Lung (tissue), 12 donors: ENCODE measurements around the gene TRAPPC13. TPM values are rescaled to one million over a fixed set of nuclear protein-coding genes. Genes with fewer than 3 reads are reported as not detected.

Experiments
- ATAC-seq: fragments of 200-7000 bp; cut with Tn5 transposase; one replicate; pipeline ENCODE4 v1.9.1; 2020; ENCODE audit warnings: moderate number of reproducible peaks; ENCODE audit not compliant: insufficient read depth, low FRiP score
- DNase-seq, 3 donors: peaks; one replicate each; pipeline ENCODE4 v3.0.0-alpha.2; 2013 to 2017
- H3K27ac ChIP-seq, 2 donors: one replicate each; pipeline ENCODE4 v1.5.1; 2013; ENCODE audit warnings: mild to moderate bottlenecking in 2 of 2, moderate library complexity in 2 of 2, control low read depth in 1 of 2, inconsistent platforms in 1 of 2, low read depth in 1 of 2, low read length in 1 of 2
- H3K27me3 ChIP-seq, 3 donors: one replicate each; pipeline ENCODE4 v1.5.1; 2013; ENCODE audit warnings: low read length in 2 of 3; ENCODE audit not compliant: control insufficient read depth in 3 of 3, insufficient read depth in 3 of 3
- H3K36me3 ChIP-seq, 4 donors: one replicate each; pipeline ENCODE4 v1.5.1; 2013; ENCODE audit warnings: low read length in 4 of 4, mild to moderate bottlenecking in 1 of 4, moderate library complexity in 1 of 4; ENCODE audit not compliant: control insufficient read depth in 4 of 4, insufficient read depth in 4 of 4
- H3K4me1 ChIP-seq, 5 donors: one replicate each; pipeline ENCODE4 v1.5.1; 2013; ENCODE audit warnings: low read length in 5 of 5, mild to moderate bottlenecking in 2 of 5, moderate library complexity in 1 of 5; ENCODE audit not compliant: control insufficient read depth in 5 of 5, insufficient read depth in 5 of 5
- H3K4me3 ChIP-seq: one replicate; pipeline ENCODE4 v1.5.1; 2013; ENCODE audit warnings: mild to moderate bottlenecking, control low read depth, moderate library complexity
- H3K9ac ChIP-seq, 2 donors: one replicate each; pipeline ENCODE4 v1.5.1; 2013; ENCODE audit warnings: low read length in 2 of 2, control low read depth in 1 of 2; ENCODE audit not compliant: insufficient read depth in 1 of 2
- H3K9me3 ChIP-seq, 4 donors: one replicate each; pipeline ENCODE4 v1.5.1; 2013; ENCODE audit warnings: low read length in 3 of 4, mild to moderate bottlenecking in 1 of 4, moderate library complexity in 1 of 4; ENCODE audit not compliant: control insufficient read depth in 4 of 4, insufficient read depth in 3 of 4
- CTCF ChIP-seq: IDR thresholded peaks from 2 replicates; pipeline ENCODE4 v1.5.1; 2012; ENCODE audit warnings: mild to moderate bottlenecking; ENCODE audit errors: control extremely low read depth, extremely low read depth
- WGBS, 2 donors: extraction: QIAGEN DNeasy Blood & Tissue Kit; methylation state at CpG; one replicate each; pipeline ENCODE4 v1.1.7; 2013; 5-methylcytosine and 5-hydroxymethylcytosine counted together
- polyA plus RNA-seq, 2 donors: library from polyadenylated mRNA; stranded (reverse); fragments of 200-250 nt; gene quantifications; one replicate each; pipeline ENCODE4 v1.2.1, GENCODE V29; 2013
- total RNA-seq, 2 donors: library from RNA; depleted of rRNA in 1 of 2; stranded (reverse); fragments of >200 nt in 1 of 2; gene quantifications; one replicate each; pipeline ENCODE4 v1.2.1, GENCODE V29; 2014 to 2021
- donor health status: control.
- donor health status: control.
- donor health status: Bipolar disorder and iron deficiency.
- donor health status: healthy.
- donor health status: DM: yes; HTN: yes; CAD: no.

The TRAPPC13 gene
- total and polyA plus RNA-seq, 4 donors, result 13.3 to 42.0 (median 17.0) TPM

- Histone ChIP-seq H3K27me3 (no peaks in the 10 kb centered on the region), H3K4me3 (no peak overlapping the region), H3K27ac (no peak overlapping the region), H3K9ac (no peak overlapping the region), H3K9me3 (no peaks in the 10 kb centered on the region), H3K4me1 (peaks cover 0 to 2% (median 0%) of the 10 kb centered on the region in 5 donors), H3K36me3 (peaks cover 0 to 5% (median 2%) of the 10 kb centered on the region in 4 donors)
- no peak for TF ChIP-seq CTCF
- peak in 1 of 3 donors; percentile 5 for DNase-seq
- ATAC-seq, result no peak
Observed at GRCh38 chr5:65696892-65697291, 72.1 kb downstream of the TRAPPC13 start.

DNA sequence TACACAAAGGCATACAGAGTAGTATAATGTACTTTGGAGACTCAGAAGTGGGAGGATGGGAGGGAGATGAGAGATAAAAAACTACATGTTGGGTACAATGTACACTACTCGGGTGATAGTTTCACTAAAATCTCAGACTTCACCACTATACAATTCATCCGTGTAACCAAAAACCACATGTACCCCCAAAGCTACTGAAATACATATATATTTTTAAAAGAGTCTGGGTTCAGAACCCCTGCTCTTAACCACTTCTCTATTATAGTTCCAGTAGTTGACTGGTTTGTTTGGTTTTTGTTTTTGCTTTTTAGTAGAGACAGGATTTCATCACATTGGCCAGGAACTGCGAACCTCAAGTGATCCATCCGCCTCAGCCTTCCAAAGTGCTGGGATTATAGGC lies 74.5 kb downstream of the TRAPPC13 start:
- H3K9ac ChIP-seq, result no peak overlapping the region
- no peak overlapping the region for H3K27ac ChIP-seq
- WGBS, 2 donors, result 89 to 95% methylated on average over 4 of the region's 4 CpGs
- H3K4me3 ChIP-seq, result no peak overlapping the region
- DNase-seq (no peak), ATAC-seq (no peak)
- H3K27me3 ChIP-seq, result no peaks in the 10 kb centered on the region
- no peak for TF ChIP-seq CTCF
- H3K9me3 ChIP-seq, result no peaks in the 10 kb centered on the region
- peaks cover 0 to 2% (median 0%) of the 10 kb centered on the region in 5 donors for H3K4me1 ChIP-seq
- H3K36me3 ChIP-seq, result peaks cover 0 to 5% (median 2%) of the 10 kb centered on the region in 4 donors

DNA sequence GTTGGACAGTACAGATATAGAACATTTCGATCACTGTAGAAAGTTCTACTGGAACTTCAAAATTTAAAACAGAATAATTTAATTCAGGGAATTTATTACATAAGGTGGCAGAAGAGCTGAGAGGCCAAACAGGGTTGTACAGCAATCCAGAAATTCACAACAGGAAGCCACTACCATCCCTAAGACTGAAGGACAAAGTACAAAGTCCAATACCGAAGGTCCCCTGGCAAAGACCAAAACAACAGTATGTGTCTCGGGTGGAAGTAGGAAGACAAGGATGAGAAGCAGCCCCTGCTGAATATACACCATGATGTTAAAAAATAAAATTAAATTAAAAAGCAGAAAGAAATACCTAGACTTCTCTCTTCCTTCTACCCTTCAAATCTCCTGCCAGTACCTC lies 77.2 kb downstream of the TRAPPC13 start:
- Histone ChIP-seq H3K4me1 (no peaks in the 10 kb centered on the region), H3K9ac (no peak overlapping the region), H3K27me3 (no peaks in the 10 kb centered on the region), H3K9me3 (no peaks in the 10 kb centered on the region), H3K36me3 (peaks cover 0 to 5% (median 2%) of the 10 kb centered on the region in 4 donors), H3K27ac (no peak overlapping the region), H3K4me3 (no peak overlapping the region)
- TF ChIP-seq CTCF, result no peak
- ATAC-seq, result no peak
- DNase-seq, result no peak
- WGBS, 2 donors, result 97% methylated on average over 3 of the region's 3 CpGs

DNA sequence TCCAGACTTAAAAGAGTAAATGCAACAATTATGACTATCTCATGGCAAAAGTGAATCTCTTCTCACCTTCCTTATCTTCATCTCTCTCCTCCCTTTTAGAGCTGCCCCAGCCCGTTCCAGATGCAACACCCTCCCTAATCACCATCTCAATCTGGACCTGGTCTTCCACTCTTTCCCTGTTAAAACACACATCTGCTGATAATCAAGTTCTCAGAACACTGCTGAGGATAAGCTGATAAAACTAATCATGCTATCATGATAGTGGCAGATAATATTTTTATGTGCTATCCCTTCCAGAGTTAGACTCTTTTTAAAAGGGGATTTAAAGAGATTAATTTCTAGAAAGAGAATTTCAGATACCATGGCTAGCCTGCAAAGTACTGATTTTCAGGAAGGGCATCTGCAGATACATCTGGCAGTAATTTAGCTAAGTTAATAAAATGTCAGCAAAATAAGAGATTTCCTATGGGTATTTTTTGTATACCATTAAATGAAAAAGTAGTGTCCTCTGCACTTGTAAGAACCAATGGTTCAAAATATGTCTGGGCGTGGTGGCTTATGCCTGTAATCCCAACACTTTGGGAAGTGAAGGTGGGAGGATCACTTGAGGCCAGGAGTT lies 79.9 kb downstream of the TRAPPC13 start:
- H3K4me3 ChIP-seq, result no peak overlapping the region
- no peak for TF ChIP-seq CTCF
- no peak for ATAC-seq

More for the DNA sequence above, 79.9 kb downstream of the TRAPPC13 start:
- no peaks in the 10 kb centered on the region for H3K27me3 ChIP-seq
- peaks cover 0 to 4% (median under 1%) of the 10 kb centered on the region in 4 donors for H3K36me3 ChIP-seq
- 84 to 94% methylated on average over 2 of the region's 2 CpGs for WGBS, 2 donors
- H3K27ac ChIP-seq, result no peak overlapping the region
- H3K4me1 ChIP-seq, result no peaks in the 10 kb centered on the region
- DNase-seq, result no peak
- no peak overlapping the region for H3K9ac ChIP-seq
- no peaks in the 10 kb centered on the region for H3K9me3 ChIP-seq
